K562 (cell line): ENCODE measurements around the gene B9D2. TPM values are rescaled to one million over a fixed set of nuclear protein-coding genes. Genes with fewer than 3 reads are reported as not detected.

ENCODE experiments used
- ATAC-seq: fragments of 200-7000 bp; cut with Tn5 transposase; 3 replicates; pipeline ENCODE4 v1.9.1; 2020; ENCODE audit warnings: moderate library complexity
- BruUV-seq: library from RNA; stranded (reverse); fragments of 400-500 nt; replicated peaks from 2 replicates; lab custom pipeline; 2021; lab: Mats Ljungman, UMichigan
- CTCF ChIA-PET: fragments of 300-600 bp; formaldehyde crosslinking; extraction: SDS; loops from one replicate; lab custom pipeline; 2021; ENCODE audit warnings: low intra/inter-chr PET ratio; lab: Yijun Ruan, JAX
- POLR2A ChIA-PET: fragments of 300-600, 350-650 bp; sonication (Branson Sonifier 250); formaldehyde crosslinking; extraction: SDS; loops from one replicate; lab custom pipeline; 2021; ENCODE audit warnings: antibody characterized with exemption, inconsistent platforms; lab: Yijun Ruan, JAX
- DNase-seq, 4 experiments: peaks; one replicate each; pipeline versions ENCODE4 v3.0.0 to v3.0.0-alpha.2; 2011 to 2018; ENCODE audit warnings: low spot score in 3 of 4, mixed read lengths in 3 of 4; ENCODE audit errors: extremely low read depth in 1 of 4
- FAIRE-seq: peaks from 2 replicates; lab custom pipeline; 2011; peaks lifted over from hg19 to GRCh38; lab: Jason Lieb, UNC
- H2AFZ ChIP-seq: 2 replicates; pipeline ENCODE4 v1.6.0; 2011; ENCODE audit warnings: low read depth, low read length, control low read depth, inconsistent platforms
- H3K27ac ChIP-seq: fragments of 200-600 bp; 3 replicates; pipeline ENCODE4 v1.8.0; 2011; ENCODE audit warnings: low read depth, mild to moderate bottlenecking, control low read depth, inconsistent platforms, low read length, moderate library complexity, mixed read lengths; ENCODE audit errors: extremely low read depth
- H3K27me3 ChIP-seq, 2 experiments: fragments of 300-600 bp in 1 of 2; 2 replicates in 1 of 2; 3 replicates in 1 of 2; pipeline versions ENCODE4 v1.6.0 to v1.8.0; 2011; ENCODE audit warnings: inconsistent platforms in 2 of 2, low read length in 2 of 2, mild to moderate bottlenecking in 1 of 2, mixed read lengths in 1 of 2, moderate library complexity in 1 of 2; ENCODE audit not compliant: control insufficient read depth in 2 of 2, insufficient read depth in 2 of 2
- H3K36me3 ChIP-seq: fragments of 300-600 bp; 3 replicates; pipeline ENCODE4 v1.8.0; 2011; ENCODE audit warnings: mild to moderate bottlenecking, low read length, inconsistent platforms; ENCODE audit not compliant: control insufficient read depth, insufficient read depth
- H3K4me1 ChIP-seq, 2 experiments: fragments of 200-600 bp in 1 of 2; replicated peaks in 1 of 2; 2 replicates in 1 of 2; 3 replicates in 1 of 2; pipeline versions ENCODE4 v1.5.1 to v1.8.0; 2011; ENCODE audit warnings: inconsistent platforms in 2 of 2, low read length in 2 of 2, mild to moderate bottlenecking in 1 of 2, mixed read lengths in 1 of 2, moderate library complexity in 1 of 2; ENCODE audit not compliant: control insufficient read depth in 2 of 2, insufficient read depth in 2 of 2
- H3K4me2 ChIP-seq: 2 replicates; pipeline ENCODE4 v1.6.1; 2011; ENCODE audit warnings: low read length, control low read depth, inconsistent platforms, mixed read lengths; ENCODE audit not compliant: insufficient read depth
- H3K4me3 ChIP-seq: fragments of 200-600 bp; sonication (generic), shearing (Covaris generic); 2 replicates; pipeline ENCODE4 v1.5.1; 2016; ENCODE audit warnings: control low read depth, inconsistent platforms
- H3K79me2 ChIP-seq: fragments of 200-600 bp; 3 replicates; pipeline ENCODE4 v1.8.0; 2011; ENCODE audit warnings: low read length, inconsistent platforms; ENCODE audit not compliant: control insufficient read depth, insufficient read depth
- H3K9ac ChIP-seq, 2 experiments: 2 replicates each; pipeline versions ENCODE4 v1.6.0 to v1.6.1; 2011; ENCODE audit warnings: low read depth in 2 of 2, low read length in 2 of 2, control low read depth in 1 of 2, inconsistent platforms in 1 of 2, mild to moderate bottlenecking in 1 of 2, mixed read lengths in 1 of 2; ENCODE audit not compliant: insufficient read depth in 1 of 2
- H3K9me1 ChIP-seq: one replicate; pipeline ENCODE4 v1.6.0; 2011; ENCODE audit warnings: inconsistent platforms, mild to moderate bottlenecking, low read length, moderate library complexity; ENCODE audit not compliant: control insufficient read depth, insufficient read depth
- H3K9me3 ChIP-seq: replicated peaks from 2 replicates; pipeline ENCODE4 v1.5.1; 2011; ENCODE audit warnings: low read depth, low read length, inconsistent platforms; ENCODE audit not compliant: control insufficient read depth, insufficient read depth
- H4K20me1 ChIP-seq: replicated peaks from 2 replicates; pipeline ENCODE4 v1.6.1; 2011; ENCODE audit warnings: low read length, inconsistent platforms, mixed read lengths; ENCODE audit not compliant: control insufficient read depth, insufficient read depth
- ELF2 ChIP-seq: fragments of 250-450 bp; sonication (Bioruptor Pico); IDR thresholded peaks from 2 replicates; pipeline ENCODE4 v1.5.0; 2021; ENCODE audit warnings: mild to moderate bottlenecking
- HINFP ChIP-seq: fragments of 450-650 bp; conservative IDR thresholded peaks from 2 replicates; pipeline ENCODE4 v1.6.1; 2016; ENCODE audit warnings: missing genetic modification characterization, low read depth, mild to moderate bottlenecking, control low read depth, missing compliant biosample characterization
- MBD1 ChIP-seq: fragments of 250-450 bp; sonication (Bioruptor Pico); IDR thresholded peaks from 2 replicates; pipeline ENCODE4 v1.8.0; 2022; ENCODE audit warnings: inconsistent platforms
- ZNF780A ChIP-seq: fragments of 250-450 bp; sonication (Bioruptor Pico); IDR thresholded peaks from 2 replicates; pipeline ENCODE4 v1.5.0; 2021; ENCODE audit warnings: mild to moderate bottlenecking
- WGBS: fragments of 100-300 bp; shearing (Covaris generic); methylation state at CpG from one replicate; pipeline ENCODE4 v1.1.6; 2016; ENCODE audit warnings: low coverage, mixed read lengths; ENCODE audit not compliant: insufficient coverage; ENCODE audit errors: missing lambda C conversion rate; 5-methylcytosine and 5-hydroxymethylcytosine counted together
- in situ Hi-C: fragments of 300-500 bp; cut with MboI; formaldehyde crosslinking; loops from 4 replicates; pipeline ENCODE4 v1.15.0; 2018; ENCODE audit warnings: inconsistent platforms, mixed read lengths
- intact Hi-C: fragments of 100-400 bp; cut with micrococcal nuclease; formaldehyde crosslinking; loops from 2 replicates; pipeline ENCODE4 v1.14.2; 2022
- polyA plus RNA-seq, 8 experiments: library from polyadenylated mRNA; depleted of rRNA in 4 of 8; stranded (reverse) in 5 of 8; unstranded in 3 of 8; fragments of >200 nt; fragmentation: Nextera tagmentation in 2 of 8; fragmentation: Illumina TruSeq in 1 of 8; extraction: Ambion mirVana in 2 of 8; extraction: Trizol in 1 of 8; gene quantifications; 2 replicates each; pipeline versions ENCODE4 v1.2.1 to v1.2.3, GENCODE V29; 2011 to 2014; ENCODE audit warnings: inconsistent platforms in 1 of 8, missing spikeins in 1 of 8
- total RNA-seq, 7 experiments: library from RNA; depleted of rRNA in 6 of 7; stranded (reverse); fragments of >200 nt in 6 of 7; fragmentation: Illumina TruSeq in 2 of 7; extraction: Trizol in 2 of 7; gene quantifications; 2 replicates each; pipeline versions ENCODE4 v1.2.1 to v1.2.3, GENCODE V29; 2011 to 2021; ENCODE audit warnings: low replicate concordance in 1 of 7
- TF ChIP-seq, protein P1 (sequence below): sonication (generic); formaldehyde crosslinking; IDR thresholded peaks from 2 replicates; pipeline ENCODE4 v1.8.1; 2023; ENCODE audit warnings: missing genetic modification reagents, mild to moderate bottlenecking, borderline replicate concordance

The B9D2 gene
- total and polyA plus RNA-seq, 9 of the 15 experiments (the other 6 are each of a cell fraction or from before 2014, with no cell fraction given) = 0.83 to 6.9 (median 2.8) TPM

DNA sequence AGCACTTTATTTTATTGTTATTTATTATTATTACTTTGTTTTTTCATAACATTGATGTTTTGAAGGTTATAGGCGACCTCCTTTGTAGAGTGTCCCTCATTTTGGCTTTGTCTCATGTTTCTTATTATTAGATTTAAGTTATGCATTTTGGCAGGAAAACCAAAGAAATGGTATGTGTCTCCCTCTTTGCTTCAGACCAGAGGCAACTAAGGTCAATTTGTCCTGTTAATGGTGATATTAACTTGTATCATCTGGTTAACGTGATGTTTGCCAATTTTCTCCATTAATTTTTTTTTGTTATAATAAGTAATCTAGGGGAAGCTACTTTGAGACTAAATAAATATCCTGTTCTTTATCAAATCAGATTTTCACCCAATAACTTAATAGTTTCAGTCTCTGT is 8.6 kb upstream of the B9D2 start:
- no peak overlapping the region for H3K9ac ChIP-seq
- 60% methylated on average over 2 of the region's 2 CpGs for WGBS
- intact Hi-C loops (no loop called here), in situ Hi-C loops (no loop called here)
- ATAC-seq = no peak
- no peak overlapping the region for H3K4me3 ChIP-seq
- H3K4me2 ChIP-seq = no peak overlapping the region
- no peak for FAIRE-seq
- no peaks in the 10 kb centered on the region for H3K36me3 ChIP-seq
- CTCF ChIA-PET = no interaction called here
- no peaks in the 10 kb centered on the region for H4K20me1 ChIP-seq
- H2AFZ ChIP-seq = no peak overlapping the region
- POLR2A ChIA-PET = interaction anchor here (1.2 kb wide), 1 partner anchor 21 kb away, joined by 3 read pairs; no protein-coding TSS in a partner anchor
- H3K79me2 ChIP-seq = peaks cover 18% of the 10 kb centered on the region
- H3K9me3 ChIP-seq = no peaks in the 10 kb centered on the region
- H3K4me1 ChIP-seq = peaks cover 11 to 38% of the 10 kb centered on the region in 2 experiments; a peak in 4 of 5 replicates
- DNase-seq = no peak
- no peaks in the 10 kb centered on the region for H3K9me1 ChIP-seq
- BruUV-seq = no TSS peak
- H3K27ac ChIP-seq = no peak overlapping the region
- H3K27me3 ChIP-seq = no peaks in the 10 kb centered on the region
- TF ChIP-seq MBD1 (no peak), HINFP (no peak), ZNF780A (CRISPR knock-in tag) (no peak), ELF2 (CRISPR knock-in tag) (no peak)
- TF ChIP-seq, protein P1, sequence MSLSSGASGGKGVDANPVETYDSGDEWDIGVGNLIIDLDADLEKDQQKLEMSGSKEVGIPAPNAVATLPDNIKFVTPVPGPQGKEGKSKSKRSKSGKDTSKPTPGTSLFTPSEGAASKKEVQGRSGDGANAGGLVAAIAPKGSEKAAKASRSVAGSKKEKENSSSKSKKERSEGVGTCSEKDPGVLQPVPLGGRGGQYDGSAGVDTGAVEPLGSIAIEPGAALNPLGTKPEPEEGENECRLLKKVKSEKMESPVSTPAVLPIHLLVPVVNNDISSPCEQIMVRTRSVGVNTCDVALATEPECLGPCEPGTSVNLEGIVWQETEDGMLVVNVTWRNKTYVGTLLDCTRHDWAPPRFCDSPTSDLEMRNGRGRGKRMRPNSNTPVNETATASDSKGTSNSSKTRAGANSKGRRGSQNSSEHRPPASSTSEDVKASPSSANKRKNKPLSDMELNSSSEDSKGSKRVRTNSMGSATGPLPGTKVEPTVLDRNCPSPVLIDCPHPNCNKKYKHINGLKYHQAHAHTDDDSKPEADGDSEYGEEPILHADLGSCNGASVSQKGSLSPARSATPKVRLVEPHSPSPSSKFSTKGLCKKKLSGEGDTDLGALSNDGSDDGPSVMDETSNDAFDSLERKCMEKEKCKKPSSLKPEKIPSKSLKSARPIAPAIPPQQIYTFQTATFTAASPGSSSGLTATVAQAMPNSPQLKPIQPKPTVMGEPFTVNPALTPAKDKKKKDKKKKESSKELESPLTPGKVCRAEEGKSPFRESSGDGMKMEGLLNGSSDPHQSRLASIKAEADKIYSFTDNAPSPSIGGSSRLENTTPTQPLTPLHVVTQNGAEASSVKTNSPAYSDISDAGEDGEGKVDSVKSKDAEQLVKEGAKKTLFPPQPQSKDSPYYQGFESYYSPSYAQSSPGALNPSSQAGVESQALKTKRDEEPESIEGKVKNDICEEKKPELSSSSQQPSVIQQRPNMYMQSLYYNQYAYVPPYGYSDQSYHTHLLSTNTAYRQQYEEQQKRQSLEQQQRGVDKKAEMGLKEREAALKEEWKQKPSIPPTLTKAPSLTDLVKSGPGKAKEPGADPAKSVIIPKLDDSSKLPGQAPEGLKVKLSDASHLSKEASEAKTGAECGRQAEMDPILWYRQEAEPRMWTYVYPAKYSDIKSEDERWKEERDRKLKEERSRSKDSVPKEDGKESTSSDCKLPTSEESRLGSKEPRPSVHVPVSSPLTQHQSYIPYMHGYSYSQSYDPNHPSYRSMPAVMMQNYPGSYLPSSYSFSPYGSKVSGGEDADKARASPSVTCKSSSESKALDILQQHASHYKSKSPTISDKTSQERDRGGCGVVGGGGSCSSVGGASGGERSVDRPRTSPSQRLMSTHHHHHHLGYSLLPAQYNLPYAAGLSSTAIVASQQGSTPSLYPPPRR = no peak
